Left lung (tissue), 10 donors: Measurements from ENCODE around the gene AAK1. TPM values are rescaled to one million over a fixed set of nuclear protein-coding genes. Genes with fewer than 3 reads are reported as not detected.

ENCODE experiments used
- ATAC-seq: fragments of 200-7000 bp; cut with Tn5 transposase; one replicate; pipeline ENCODE4 v1.9.1; 2020; ENCODE audit warnings: moderate library complexity
- DNase-seq, 4 donors: peaks; one replicate each; pipeline ENCODE4 v3.0.0-alpha.2; 2013 to 2020
- H3K27ac ChIP-seq, 2 donors: fragments of 200-600 bp; sonication (generic) in 1 of 2; one replicate each; pipeline versions ENCODE4 v1.5.0 to v1.8.0; 2020 to 2021
- H3K27me3 ChIP-seq, 2 donors: fragments of 200-600 bp; sonication (generic) in 1 of 2; one replicate each; pipeline versions ENCODE4 v1.5.0 to v1.8.0; 2020 to 2021
- H3K36me3 ChIP-seq, 2 donors: fragments of 200-600 bp; sonication (generic) in 1 of 2; one replicate each; pipeline versions ENCODE4 v1.5.0 to v1.8.0; 2020 to 2021
- H3K4me1 ChIP-seq, 2 donors: fragments of 200-600 bp; one replicate each; pipeline ENCODE4 v1.8.0; 2021
- H3K4me3 ChIP-seq, 2 donors: fragments of 200-600 bp; sonication (generic) in 1 of 2; one replicate each; pipeline versions ENCODE4 v1.5.0 to v1.8.0; 2020 to 2021; ENCODE audit warnings: mild to moderate bottlenecking in 1 of 2
- H3K9me3 ChIP-seq, 2 donors: fragments of 200-600 bp; sonication (generic) in 1 of 2; one replicate each; pipeline versions ENCODE4 v1.5.0 to v1.8.0; 2020 to 2021
- CTCF ChIP-seq, 2 donors: fragments of 200-600 bp; sonication (generic) in 1 of 2; IDR thresholded peaks; one replicate each; pipeline versions ENCODE4 v1.5.0 to v1.8.0; 2021; ENCODE audit warnings: antibody characterized with exemption in 2 of 2
- intact Hi-C, 2 donors: fragments of 100-400 bp; cut with DNase I; formaldehyde crosslinking; loops; one replicate each; pipeline versions ENCODE4 v1.11.2 to v1.14.2; 2022
- polyA plus RNA-seq, 6 donors: library from polyadenylated mRNA; unstranded; fragments of 120-200 nt; gene quantifications; one replicate each; pipeline ENCODE4 v1.2.1, GENCODE V29; 2013; ENCODE audit not compliant: insufficient read length in 6 of 6
- total RNA-seq, 2 donors: library from RNA; stranded (reverse); fragmentation: NEBNext Ultra II Directional; extraction: Animal tissue kit (Norgen Biotek cat#: 25700); gene quantifications; one replicate each; pipeline ENCODE4 v1.2.1, GENCODE V29; 2021
- donor health status: DM: no; HTN: yes; CAD: no.
- donor health status: DM: no; HTN: no; CAD: no.

Gene AAK1
- total and polyA plus RNA-seq, 8 donors = 19.0 to 70.7 (median 22.4) TPM

- Histone ChIP-seq H3K36me3 (peaks cover 0 to 9% of the 10 kb centered on the region in 2 donors), H3K4me1 (peaks cover 19 to 55% of the 10 kb centered on the region in 2 donors), H3K9me3 (no peaks in the 10 kb centered on the region), H3K4me3 (peak overlapping the region; percentile 84 to 94), H3K27me3 (no peaks in the 10 kb centered on the region), H3K27ac (peak overlapping the region; percentile 99)
- no peak for ATAC-seq
- no peak for TF ChIP-seq CTCF (IDR thresholded peaks at IDR 0.05)
- DNase-seq = no peak
- intact Hi-C loops = no loop called here
These were observed 1.4 kb downstream of the AAK1 start for GRCh38 chr2:69641887-69642708.

DNA sequence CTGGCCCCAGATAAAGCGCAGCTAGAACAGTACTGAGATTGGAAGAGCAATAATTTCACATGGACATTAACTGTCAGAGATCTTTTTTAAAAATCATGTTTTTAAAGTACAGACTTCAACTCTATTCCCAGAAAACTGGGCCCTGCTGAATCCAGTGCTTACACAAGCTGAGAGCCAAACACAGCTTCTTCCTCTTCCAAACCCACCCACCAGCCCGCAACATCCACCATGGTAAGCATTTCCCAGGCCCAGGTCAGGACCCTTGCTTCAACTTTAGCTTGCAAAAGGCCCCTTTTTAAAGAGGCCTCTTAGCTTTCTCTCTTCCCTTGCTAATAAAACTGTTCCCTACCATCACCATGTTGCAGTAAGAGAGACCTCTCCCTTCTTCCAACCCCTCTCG lies 2.1 kb downstream of the AAK1 start:
- H3K4me3 ChIP-seq = peak overlapping the region; percentile 84 to 94
- peaks cover 0 to 12% of the 10 kb centered on the region in 2 donors for H3K36me3 ChIP-seq
- intact Hi-C loops = no loop called here
- no peaks in the 10 kb centered on the region for H3K9me3 ChIP-seq
- no peaks in the 10 kb centered on the region for H3K27me3 ChIP-seq
- peaks cover 19 to 60% of the 10 kb centered on the region in 2 donors for H3K4me1 ChIP-seq
- H3K27ac ChIP-seq = peak overlapping the region; percentile 99
- ATAC-seq (no peak), DNase-seq (no peak)
- no peak for TF ChIP-seq CTCF (IDR thresholded peaks at IDR 0.05)

- Histone ChIP-seq H3K4me1 (peaks cover 12 to 67% of the 10 kb centered on the region in 2 donors), H3K9me3 (no peaks in the 10 kb centered on the region), H3K27me3 (no peaks in the 10 kb centered on the region), H3K36me3 (peaks cover 0 to 12% of the 10 kb centered on the region in 2 donors), H3K27ac (no peak overlapping the region), H3K4me3 (no peak overlapping the region)
- DNase-seq (no peak), ATAC-seq (no peak)
- intact Hi-C loops = no loop called here
- TF ChIP-seq CTCF (IDR thresholded peaks at IDR 0.05) = no peak
These were observed 4.3 kb downstream of the AAK1 start for GRCh38 chr2:69639266-69639665.

- ATAC-seq (no peak), DNase-seq (no peak)
- Histone ChIP-seq H3K4me3 (no peak overlapping the region), H3K4me1 (peaks cover 12 to 73% of the 10 kb centered on the region in 2 donors), H3K9me3 (no peaks in the 10 kb centered on the region), H3K27me3 (no peaks in the 10 kb centered on the region), H3K36me3 (peaks cover 0 to 12% of the 10 kb centered on the region in 2 donors), H3K27ac (no peak overlapping the region)
- TF ChIP-seq CTCF (IDR thresholded peaks at IDR 0.05) = no peak
- intact Hi-C loops = no loop called here
These were observed 4.9 kb downstream of the AAK1 start for GRCh38 chr2:69638630-69639029.

- peaks cover 0 to 12% of the 10 kb centered on the region in 2 donors for H3K36me3 ChIP-seq
- ATAC-seq (no peak), DNase-seq (no peak)
- no peaks in the 10 kb centered on the region for H3K27me3 ChIP-seq
- H3K27ac ChIP-seq = no peak overlapping the region
- H3K9me3 ChIP-seq = no peaks in the 10 kb centered on the region
- peaks cover 12 to 77% of the 10 kb centered on the region in 2 donors for H3K4me1 ChIP-seq
- no peak overlapping the region for H3K4me3 ChIP-seq
- intact Hi-C loops = no loop called here
- TF ChIP-seq CTCF (IDR thresholded peaks at IDR 0.05) = no peak
These were observed 5.6 kb downstream of the AAK1 start for GRCh38 chr2:69637923-69638322.
